Natural killer cell (primary cell): ENCODE results near the gene EEF2K. TPM values are rescaled to one million over a fixed set of nuclear protein-coding genes. Genes with fewer than 3 reads are reported as not detected.

Source experiments
- ATAC-seq, 3 donors: fragments of 150-1000 bp in 2 of 3; fragments of 200-7000 bp in 1 of 3; cut with Tn5 transposase; 1 replicate in 1 of 3; 2 replicates in 2 of 3; pipeline ENCODE4 v1.10.0; 2021; ENCODE audit warnings: mild to moderate bottlenecking in 2 of 3, moderate library complexity in 2 of 3
- DNase-seq, 2 donors: peaks; one replicate each; pipeline versions ENCODE4 v3.0.0 to v3.0.0-alpha.2; 2013 to 2021; ENCODE audit warnings: mixed read lengths in 1 of 2
- H3K27ac ChIP-seq: one replicate; pipeline ENCODE4 v1.5.1; 2013; ENCODE audit warnings: mild to moderate bottlenecking, low read length
- H3K27me3 ChIP-seq: one replicate; pipeline ENCODE4 v1.6.1; 2013; ENCODE audit warnings: low read length; ENCODE audit not compliant: control insufficient read depth, insufficient read depth
- H3K36me3 ChIP-seq: one replicate; pipeline ENCODE4 v1.6.1; 2013; ENCODE audit warnings: low read length; ENCODE audit not compliant: control insufficient read depth, insufficient read depth
- H3K4me1 ChIP-seq: one replicate; pipeline ENCODE4 v1.6.1; 2013; ENCODE audit warnings: low read length; ENCODE audit not compliant: control insufficient read depth, insufficient read depth
- H3K4me3 ChIP-seq: one replicate; pipeline ENCODE4 v1.5.1; 2013; ENCODE audit warnings: low read length
- H3K9me3 ChIP-seq: one replicate; pipeline ENCODE4 v1.6.1; 2013; ENCODE audit warnings: low read length; ENCODE audit not compliant: control insufficient read depth, insufficient read depth
- H3K27ac Mint-ChIP-seq, 2 donors: one replicate each; pipeline ENCODE4 v1.8.0; 2022; ENCODE audit warnings: mild to moderate bottlenecking in 2 of 2, mixed read lengths in 2 of 2, moderate library complexity in 1 of 2
- H3K27me3 Mint-ChIP-seq, 2 donors: one replicate each; pipeline ENCODE4 v1.8.0; 2022; ENCODE audit warnings: low read depth in 2 of 2, mixed read lengths in 2 of 2
- H3K36me3 Mint-ChIP-seq: one replicate; pipeline ENCODE4 v1.8.0; 2022; ENCODE audit warnings: mixed read lengths
- H3K4me1 Mint-ChIP-seq, 2 donors: one replicate each; pipeline ENCODE4 v1.8.0; 2022; ENCODE audit warnings: mixed read lengths in 2 of 2
- H3K4me3 Mint-ChIP-seq: one replicate; pipeline ENCODE4 v1.8.0; 2022; ENCODE audit warnings: mild to moderate bottlenecking, moderate library complexity, mixed read lengths
- H3K9me3 Mint-ChIP-seq, 2 donors: one replicate each; pipeline ENCODE4 v1.8.0; 2022; ENCODE audit warnings: mixed read lengths in 2 of 2
- WGBS: methylation state at CpG from one replicate; pipeline ENCODE4 v1.1.7; 2013; ENCODE audit warnings: missing lambda C conversion rate; ENCODE audit not compliant: insufficient coverage; 5-methylcytosine and 5-hydroxymethylcytosine counted together
- intact Hi-C: fragments of 100-400 bp; cut with micrococcal nuclease; formaldehyde crosslinking; loops from one replicate; pipeline ENCODE4 v1.14.2; 2022
- total RNA-seq, 4 donors: library from RNA; stranded (reverse); fragments of 120-200 nt in 1 of 4; gene quantifications; one replicate each; pipeline versions ENCODE4 v1.2.3 to v1.2.4, GENCODE V29; 2013 to 2022
- TF ChIP-seq, protein P1 (sequence below): fragments of 200-600 bp; IDR thresholded peaks from one replicate; pipeline ENCODE4 v1.8.0; 2022; ENCODE audit warnings: antibody characterized with exemption

The EEF2K gene
- total RNA-seq: 10 to 100 TPM; 12.6 to 33.5 (median 22.9) TPM
- total RNA-seq (2013): 10.0 TPM

DNA sequence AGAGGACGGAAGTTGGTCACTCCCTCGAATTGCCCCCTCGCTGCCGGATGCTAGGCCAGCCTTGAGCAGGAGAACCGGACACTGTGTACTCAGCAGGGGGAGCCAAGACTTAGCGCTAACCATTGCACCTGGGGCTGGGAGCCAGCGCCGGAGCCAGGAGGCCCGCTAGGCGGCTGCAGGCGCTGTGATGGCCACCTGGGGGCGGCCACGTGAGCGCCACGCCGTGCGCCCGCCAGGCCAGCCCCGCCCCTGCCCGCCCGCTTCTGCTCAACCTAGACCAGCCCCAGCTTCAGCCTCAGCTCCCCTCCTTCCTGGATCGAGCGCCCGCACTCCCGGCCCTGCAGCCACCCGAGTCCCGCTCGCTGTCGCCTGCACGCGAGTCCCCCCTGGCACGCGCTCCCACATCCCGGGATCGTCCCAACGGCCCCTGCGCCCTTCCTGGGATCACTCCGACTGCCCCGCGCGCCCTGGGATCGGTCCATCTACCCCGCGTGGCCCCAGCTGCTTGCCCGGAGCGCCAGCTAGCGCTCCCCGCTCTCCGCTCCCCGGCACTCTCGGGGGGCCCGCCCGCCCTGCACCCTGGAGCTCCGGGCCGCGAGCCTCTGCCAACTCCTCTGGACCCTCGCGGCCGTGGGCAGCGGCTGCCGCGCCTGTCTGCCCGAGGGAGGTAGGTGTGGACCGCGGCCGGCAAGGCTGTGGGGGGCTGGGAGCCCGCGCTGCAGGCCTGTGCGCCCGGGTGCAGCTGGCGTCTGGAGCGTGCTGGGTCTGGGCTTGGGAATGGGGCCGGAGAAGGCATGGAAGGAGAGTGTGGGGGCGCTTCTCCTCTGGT is at the start of gene EEF2K:
Gene EEF2K (plus strand): TSS at position 266 of the 829 bp plus-strand sequence. CDS start 19,452 bp downstream, outside the sequence.
- TF ChIP-seq, protein P1, sequence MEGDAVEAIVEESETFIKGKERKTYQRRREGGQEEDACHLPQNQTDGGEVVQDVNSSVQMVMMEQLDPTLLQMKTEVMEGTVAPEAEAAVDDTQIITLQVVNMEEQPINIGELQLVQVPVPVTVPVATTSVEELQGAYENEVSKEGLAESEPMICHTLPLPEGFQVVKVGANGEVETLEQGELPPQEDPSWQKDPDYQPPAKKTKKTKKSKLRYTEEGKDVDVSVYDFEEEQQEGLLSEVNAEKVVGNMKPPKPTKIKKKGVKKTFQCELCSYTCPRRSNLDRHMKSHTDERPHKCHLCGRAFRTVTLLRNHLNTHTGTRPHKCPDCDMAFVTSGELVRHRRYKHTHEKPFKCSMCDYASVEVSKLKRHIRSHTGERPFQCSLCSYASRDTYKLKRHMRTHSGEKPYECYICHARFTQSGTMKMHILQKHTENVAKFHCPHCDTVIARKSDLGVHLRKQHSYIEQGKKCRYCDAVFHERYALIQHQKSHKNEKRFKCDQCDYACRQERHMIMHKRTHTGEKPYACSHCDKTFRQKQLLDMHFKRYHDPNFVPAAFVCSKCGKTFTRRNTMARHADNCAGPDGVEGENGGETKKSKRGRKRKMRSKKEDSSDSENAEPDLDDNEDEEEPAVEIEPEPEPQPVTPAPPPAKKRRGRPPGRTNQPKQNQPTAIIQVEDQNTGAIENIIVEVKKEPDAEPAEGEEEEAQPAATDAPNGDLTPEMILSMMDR: peak; percentile 74
- DNase-seq: peak; percentile 63 to 91
- no peaks in the 10 kb centered on the region for H3K27me3 ChIP-seq
- peaks cover 16% of the 10 kb centered on the region for H3K4me1 ChIP-seq
- peak; percentile 90 to 94 (median 93) for ATAC-seq
- Mint-ChIP-seq H3K9me3 (no peaks in the 10 kb centered on the region), H3K27me3 (no peaks in the 10 kb centered on the region), H3K4me1 (peaks cover 20% of the 10 kb centered on the region in 2 donors), H3K27ac (peak within 1 kb of the TSS; percentile 72 to 81), H3K4me3 (peak within 1 kb of the TSS; percentile 95), H3K36me3 (no peaks in the 10 kb centered on the region)
- peak within 1 kb of the TSS; percentile 62 for H3K27ac ChIP-seq
- under 1% methylated on average over 74 of the region's 74 CpGs for WGBS
- intact Hi-C loops: loop anchor here (1.0 to 5.0 kb wide), 4 partner anchors 11 to 91 kb away; partner anchors contain the start of gene POLR3E
- H3K36me3 ChIP-seq: no peaks in the 10 kb centered on the region
- H3K9me3 ChIP-seq: no peaks in the 10 kb centered on the region
- H3K4me3 ChIP-seq: peak within 1 kb of the TSS; percentile 67

DNA sequence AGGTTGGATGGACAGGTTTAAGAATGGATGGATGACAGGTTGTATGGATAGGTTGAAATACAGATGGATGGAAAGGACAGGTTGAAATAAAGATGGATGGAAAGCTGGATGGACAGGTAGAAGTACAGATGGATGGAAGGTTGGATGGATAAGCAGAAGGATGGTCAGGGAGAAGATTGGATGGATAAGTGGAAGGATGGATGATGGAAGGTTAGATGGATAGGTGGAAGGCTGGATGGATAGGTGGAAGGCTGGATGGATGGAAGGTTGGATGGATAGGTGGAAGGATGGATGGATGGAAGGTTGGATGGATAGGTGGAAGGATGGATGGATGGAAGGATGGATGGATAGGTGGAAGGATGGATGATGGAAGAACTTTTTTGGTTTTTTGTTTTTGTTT is 44.7 kb upstream of the EEF2K start:
- no peak overlapping the region for H3K27ac ChIP-seq

DNA sequence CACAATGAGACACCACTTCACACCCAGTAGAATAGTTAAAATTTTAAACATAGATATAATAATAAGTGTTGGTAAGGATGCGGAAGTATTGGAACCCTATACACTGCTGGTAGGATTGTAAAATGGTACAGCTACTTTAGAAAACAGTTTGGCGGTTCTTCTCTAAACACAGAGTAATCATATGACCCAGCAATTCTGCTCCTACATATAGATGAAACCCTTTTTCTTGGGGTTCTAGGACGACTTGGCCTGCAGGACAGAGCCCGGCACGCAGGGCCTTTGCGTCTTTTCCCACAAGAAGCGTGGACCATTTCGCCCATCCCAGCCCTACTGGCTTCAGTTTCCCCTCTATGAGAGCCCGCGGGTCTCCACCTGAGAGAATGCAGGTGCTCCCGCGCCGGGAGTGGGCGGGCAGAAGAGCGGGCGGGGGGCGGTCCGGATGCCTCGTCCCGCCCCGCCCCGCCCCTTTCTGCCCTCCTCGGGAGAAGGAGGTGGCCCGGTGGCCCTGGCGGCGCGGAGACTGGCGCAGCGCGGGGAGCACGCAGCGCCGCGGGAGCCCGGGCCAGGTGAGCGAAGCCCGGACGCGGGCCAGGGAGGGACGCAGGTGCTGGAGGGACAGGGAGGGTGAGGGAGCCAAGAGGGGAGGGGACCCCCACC is 44.0 kb upstream of the EEF2K start, which contains the start of gene SDR42E2:
Gene SDR42E2 (plus strand): TSS at position 508 of the 657 bp plus-strand sequence. CDS start 3,077 bp downstream, outside the sequence.
- ATAC-seq: peak; percentile 53 to 87 (median 70)
- Mint-ChIP-seq H3K4me3 (peak within 1 kb of the TSS; percentile 43), H3K36me3 (no peaks in the 10 kb centered on the region), H3K27ac (no peak within 1 kb of the TSS), H3K4me1 (peaks cover 0 to 6% of the 10 kb centered on the region in 2 donors), H3K9me3 (peaks cover 0 to 4% of the 10 kb centered on the region in 2 donors), H3K27me3 (peaks cover 0 to 6% of the 10 kb centered on the region in 2 donors)
- peaks cover 3% of the 10 kb centered on the region for H3K4me1 ChIP-seq
- intact Hi-C loops: no loop called here
- no peaks in the 10 kb centered on the region for H3K9me3 ChIP-seq
- H3K4me3 ChIP-seq: no peak within 1 kb of the TSS
- 5% methylated on average over 39 of the region's 40 CpGs for WGBS
- TF ChIP-seq, protein P1: no peak
- DNase-seq: peak in 1 of 2 donors; percentile 71
- H3K36me3 ChIP-seq: no peaks in the 10 kb centered on the region
- H3K27ac ChIP-seq: no peak within 1 kb of the TSS
- H3K27me3 ChIP-seq: peaks cover 3% of the 10 kb centered on the region

More for the DNA sequence above, 44.7 kb upstream of the EEF2K start:
- Mint-ChIP-seq H3K4me3 (no peak overlapping the region), H3K36me3 (no peaks in the 10 kb centered on the region), H3K27me3 (peaks cover 0 to 6% of the 10 kb centered on the region in 2 donors), H3K4me1 (peaks cover 0 to 6% of the 10 kb centered on the region in 2 donors), H3K9me3 (peaks cover 0 to 4% of the 10 kb centered on the region in 2 donors), H3K27ac (no peak overlapping the region)
- H3K36me3 ChIP-seq: no peaks in the 10 kb centered on the region
- peaks cover 3% of the 10 kb centered on the region for H3K27me3 ChIP-seq
- intact Hi-C loops: no loop called here
- ATAC-seq (no peak), DNase-seq (no peak)
- TF ChIP-seq, protein P1: no peak
- peaks cover 3% of the 10 kb centered on the region for H3K4me1 ChIP-seq
- H3K9me3 ChIP-seq: no peaks in the 10 kb centered on the region
- no peak overlapping the region for H3K4me3 ChIP-seq
